ENCODE results near the gene KRT16. TPM values are rescaled to one million over a fixed set of nuclear protein-coding genes. Genes with fewer than 3 reads are reported as not detected.
"Not testable (repeated sequence)": the region's sequence is repeated elsewhere in the genome, so short reads cannot be mapped to it uniquely, and the experiment has no call there.

Gene KRT16
- polyA plus RNA-seq, 1 experiment = not detected

- TF ChIP-seq, protein P1, sequence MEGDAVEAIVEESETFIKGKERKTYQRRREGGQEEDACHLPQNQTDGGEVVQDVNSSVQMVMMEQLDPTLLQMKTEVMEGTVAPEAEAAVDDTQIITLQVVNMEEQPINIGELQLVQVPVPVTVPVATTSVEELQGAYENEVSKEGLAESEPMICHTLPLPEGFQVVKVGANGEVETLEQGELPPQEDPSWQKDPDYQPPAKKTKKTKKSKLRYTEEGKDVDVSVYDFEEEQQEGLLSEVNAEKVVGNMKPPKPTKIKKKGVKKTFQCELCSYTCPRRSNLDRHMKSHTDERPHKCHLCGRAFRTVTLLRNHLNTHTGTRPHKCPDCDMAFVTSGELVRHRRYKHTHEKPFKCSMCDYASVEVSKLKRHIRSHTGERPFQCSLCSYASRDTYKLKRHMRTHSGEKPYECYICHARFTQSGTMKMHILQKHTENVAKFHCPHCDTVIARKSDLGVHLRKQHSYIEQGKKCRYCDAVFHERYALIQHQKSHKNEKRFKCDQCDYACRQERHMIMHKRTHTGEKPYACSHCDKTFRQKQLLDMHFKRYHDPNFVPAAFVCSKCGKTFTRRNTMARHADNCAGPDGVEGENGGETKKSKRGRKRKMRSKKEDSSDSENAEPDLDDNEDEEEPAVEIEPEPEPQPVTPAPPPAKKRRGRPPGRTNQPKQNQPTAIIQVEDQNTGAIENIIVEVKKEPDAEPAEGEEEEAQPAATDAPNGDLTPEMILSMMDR (IDR thresholded peaks at IDR 0.05; ENCODE audit: low read depth, low read length) = no peak
- ChIA-PET CTCF (interaction anchor here (0.6 to 1.7 kb wide), 11 partner anchors 13 to 406 kb away, joined by 3 to 19 read pairs (median 4); no protein-coding TSS in a partner anchor), POLR2A (interaction anchor here (0.6 kb wide), 1 partner anchor 873 kb away, joined by 3 read pairs; no protein-coding TSS in a partner anchor)
- Histone ChIP-seq H3K27me3 (ENCODE audit: control insufficient read depth, insufficient read depth, low read length) (peaks cover 28% of the 10 kb centered on the region), H3K27ac (ENCODE audit: low read depth, low read length) (no peak overlapping the region), H3K9me3 (ENCODE audit: control insufficient read depth, insufficient read depth, low read length) (no peaks in the 10 kb centered on the region; the same call in 1 of the 2 replicates), H3K4me3 (ENCODE audit: low read depth, low read length) (no peak overlapping the region)
- no peak for DNase-seq (ENCODE audit: low read depth, low spot score)
Observed at GRCh38 chr17:41578971-41579370, 33.6 kb downstream of the KRT16 start.

GRCh38 chr17:41578538-41578937 is 34.0 kb downstream of the KRT16 start:
- Histone ChIP-seq H3K27me3 (ENCODE audit: control insufficient read depth, insufficient read depth, low read length) (peaks cover 31% of the 10 kb centered on the region), H3K9me3 (ENCODE audit: control insufficient read depth, insufficient read depth, low read length) (no peaks in the 10 kb centered on the region; the same call in 1 of the 2 replicates), H3K4me3 (ENCODE audit: low read depth, low read length) (no peak overlapping the region), H3K27ac (ENCODE audit: low read depth, low read length) (no peak overlapping the region)
- ChIA-PET CTCF (interaction anchor here (0.8 to 1.7 kb wide), 5 partner anchors 15 to 85 kb away, joined by 3 to 19 read pairs (median 4); no protein-coding TSS in a partner anchor), POLR2A (no interaction called here)
- DNase-seq (ENCODE audit: low read depth, low spot score) = no peak
- TF ChIP-seq, protein P1 (IDR thresholded peaks at IDR 0.05; ENCODE audit: low read depth, low read length) = no peak

DNA sequence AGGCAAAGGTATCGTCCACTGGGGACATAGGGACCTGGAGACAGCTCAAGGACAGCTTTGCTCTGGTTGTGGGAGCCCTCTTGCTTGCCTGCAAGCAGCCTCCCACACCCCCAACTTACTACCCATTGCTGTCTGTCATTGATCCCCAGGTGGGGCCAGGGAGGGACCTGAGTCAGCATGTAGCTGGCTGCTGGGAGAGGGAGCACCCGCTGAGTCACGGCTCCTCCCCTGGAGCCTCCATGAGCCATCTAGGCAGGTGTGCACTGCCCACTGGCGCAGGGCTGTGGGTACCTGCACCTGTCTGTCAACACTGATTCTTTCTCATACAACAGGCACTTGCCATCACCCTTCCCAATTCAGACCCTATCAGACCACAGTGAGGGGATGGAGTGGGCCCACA is 35.8 kb downstream of the KRT16 start:
- H3K27ac ChIP-seq (ENCODE audit: low read depth, low read length); CTCF ChIA-PET; POLR2A ChIA-PET; H3K9me3 ChIP-seq (ENCODE audit: control insufficient read depth, insufficient read depth, low read length); H3K4me3 ChIP-seq (ENCODE audit: low read depth, low read length); DNase-seq (ENCODE audit: low read depth, low spot score): not testable (repeated sequence)
- H3K27me3 ChIP-seq (ENCODE audit: control insufficient read depth, insufficient read depth, low read length) = peaks cover 46% of the 10 kb centered on the region

DNA sequence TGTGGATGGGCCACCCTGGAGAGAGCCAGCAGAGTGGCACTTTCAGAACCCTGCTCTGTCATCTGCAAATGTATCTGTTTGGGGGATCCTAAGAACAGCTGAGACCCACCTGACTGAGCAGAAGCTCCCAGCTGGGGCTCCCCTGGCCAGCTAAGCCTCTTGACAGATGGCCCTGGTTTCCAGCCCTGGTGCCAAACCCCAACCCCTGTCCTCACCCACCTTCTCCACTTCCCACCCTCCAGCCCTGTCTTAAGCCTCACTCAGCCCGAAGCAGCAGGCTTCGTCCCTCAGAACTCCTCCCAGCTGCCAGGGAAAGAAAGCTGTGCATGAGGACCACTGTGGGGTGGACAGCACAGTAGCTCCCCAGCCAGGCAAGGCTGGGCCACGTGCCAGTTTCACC is 37.2 kb downstream of the KRT16 start:
- Histone ChIP-seq H3K9me3 (ENCODE audit: control insufficient read depth, insufficient read depth, low read length) (no peaks in the 10 kb centered on the region; the same call in 1 of the 2 replicates), H3K4me3 (ENCODE audit: low read depth, low read length) (no peak overlapping the region), H3K27ac (ENCODE audit: low read depth, low read length) (no peak overlapping the region), H3K27me3 (ENCODE audit: control insufficient read depth, insufficient read depth, low read length) (peaks cover 46% of the 10 kb centered on the region)
- ChIA-PET POLR2A (no interaction called here), CTCF (interaction anchor here (0.9 to 1.7 kb wide), 2 partner anchors 26 to 88 kb away, joined by 3 to 12 read pairs; no protein-coding TSS in a partner anchor)
- no peak for DNase-seq (ENCODE audit: low read depth, low spot score)
- TF ChIP-seq, protein P1 (IDR thresholded peaks at IDR 0.05; ENCODE audit: low read depth, low read length) = no peak

GRCh38 chr17:41571561-41572434 is 40.8 kb downstream of the KRT16 start, which contains the start of gene KRT9:
KRT9 (minus strand) TSS chr17:41572059; CDS start chr17:41571992, 67 bp downstream.
- ChIA-PET CTCF (interaction anchor here (1.1 kb wide), 1 partner anchor 91 kb away, joined by 3 read pairs; no protein-coding TSS in a partner anchor), POLR2A (no interaction called here)
- TF ChIP-seq, protein P1 (IDR thresholded peaks at IDR 0.05; ENCODE audit: low read depth, low read length) = no peak
- peaks cover 44% of the 10 kb centered on the region for H3K27me3 ChIP-seq (ENCODE audit: control insufficient read depth, insufficient read depth, low read length)
- no peak within 1 kb of the TSS for H3K4me3 ChIP-seq (ENCODE audit: low read depth, low read length)
- H3K27ac ChIP-seq (ENCODE audit: low read depth, low read length) = no peak within 1 kb of the TSS
- DNase-seq (ENCODE audit: low read depth, low spot score) = no peak
- H3K9me3 ChIP-seq (ENCODE audit: control insufficient read depth, insufficient read depth, low read length) = no peaks in the 10 kb centered on the region
